Mucosa of stomach (tissue), 1 donor: ENCODE measurements around the gene CMIP.

Source experiments
- H3K27me3 ChIP-seq: one replicate; pipeline ENCODE4 v1.7.0; 2013; ENCODE audit warnings: mild to moderate bottlenecking, low read length; ENCODE audit not compliant: control insufficient read depth, insufficient read depth
- H3K36me3 ChIP-seq: one replicate; pipeline ENCODE4 v1.7.0; 2013; ENCODE audit warnings: low read length; ENCODE audit not compliant: control insufficient read depth, insufficient read depth
- H3K4me1 ChIP-seq: one replicate; pipeline ENCODE4 v1.7.0; 2013; ENCODE audit warnings: mild to moderate bottlenecking, low read length; ENCODE audit not compliant: control insufficient read depth, insufficient read depth
- H3K4me3 ChIP-seq: one replicate; pipeline ENCODE4 v1.7.0; 2013; ENCODE audit warnings: low read length
- H3K9ac ChIP-seq: one replicate; pipeline ENCODE4 v1.7.0; 2013; ENCODE audit warnings: mild to moderate bottlenecking, low read length, moderate library complexity
- H3K9me3 ChIP-seq: one replicate; pipeline ENCODE4 v1.7.0; 2013; ENCODE audit warnings: mild to moderate bottlenecking, low read length, moderate library complexity; ENCODE audit not compliant: control insufficient read depth
- donor health status: Pancreatic carcinoma.

The CMIP gene

DNA sequence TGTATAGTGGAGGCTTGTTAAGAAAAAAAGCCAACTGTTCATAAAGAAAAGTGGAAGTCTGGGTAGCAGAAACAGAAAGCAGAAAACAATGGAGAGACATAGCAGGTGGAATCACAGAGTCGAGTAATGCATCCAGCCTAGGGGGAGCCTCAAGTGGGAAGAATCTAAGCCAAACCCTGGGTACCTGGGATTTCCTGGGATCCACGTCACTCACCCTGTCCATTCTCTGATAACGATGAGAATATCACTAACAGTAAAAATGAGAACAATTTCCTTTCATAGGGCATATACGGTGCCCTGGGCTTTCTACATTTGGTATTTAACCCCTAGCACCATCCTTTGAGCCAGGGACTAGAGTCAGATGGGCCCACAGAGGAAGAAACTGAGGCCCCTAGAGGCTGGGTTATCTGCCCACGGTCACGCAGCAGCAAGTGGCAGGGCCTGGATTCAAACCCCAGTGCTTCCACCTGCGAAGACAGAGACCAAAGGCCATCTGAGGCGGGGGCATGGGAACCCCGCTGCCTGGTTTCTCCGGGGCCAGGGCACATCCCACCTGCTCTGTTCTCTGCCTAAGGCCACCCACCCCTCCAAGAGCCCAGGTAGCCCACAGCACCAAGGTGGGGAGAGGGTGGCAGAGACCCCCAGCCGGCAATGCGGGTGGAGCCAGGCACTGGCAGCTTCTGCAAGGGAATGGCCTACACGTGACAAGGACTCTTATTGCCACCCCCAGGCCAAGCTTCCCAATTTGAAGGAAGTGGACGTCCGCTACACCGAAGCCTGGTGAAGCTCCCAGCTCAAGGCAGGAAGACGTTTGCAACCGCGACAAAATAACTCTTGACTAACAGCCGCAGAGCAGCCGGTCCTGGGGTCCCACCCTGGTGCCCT, 264.6 kb downstream of the CMIP start:
- Histone ChIP-seq H3K4me1 (peaks cover 23% of the 10 kb centered on the region), H3K4me3 (no peak overlapping the region), H3K36me3 (peaks cover 15% of the 10 kb centered on the region), H3K9ac (no peak overlapping the region), H3K9me3 (no peaks in the 10 kb centered on the region), H3K27me3 (no peaks in the 10 kb centered on the region)

- no peak overlapping the region for H3K4me3 ChIP-seq
- H3K4me1 ChIP-seq = peaks cover 23% of the 10 kb centered on the region
- H3K9me3 ChIP-seq = no peaks in the 10 kb centered on the region
- H3K27me3 ChIP-seq = no peaks in the 10 kb centered on the region
- no peak overlapping the region for H3K9ac ChIP-seq
- peaks cover 13% of the 10 kb centered on the region for H3K36me3 ChIP-seq
Observed at GRCh38 chr16:81710044-81710443, 265.4 kb downstream of the CMIP start.

DNA sequence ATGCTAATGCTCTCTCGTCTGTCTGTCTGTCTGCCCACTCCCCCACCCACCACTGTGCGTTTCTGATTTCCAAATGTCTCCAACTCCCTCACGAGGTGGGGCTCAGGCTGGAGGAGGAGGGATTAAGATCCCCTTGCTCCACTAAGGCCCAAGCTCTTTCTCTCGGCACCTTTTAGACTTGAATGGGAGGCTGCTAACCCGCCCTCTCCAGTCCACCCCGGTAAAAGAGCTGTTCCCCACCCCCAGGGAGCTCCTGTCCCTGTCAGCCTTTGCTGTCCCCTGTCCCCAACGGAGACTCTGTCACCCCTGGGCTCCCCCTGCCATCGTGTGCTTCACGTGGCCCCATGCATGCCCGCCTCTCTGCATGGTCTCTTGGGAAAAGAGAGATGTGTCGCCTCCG, 266.0 kb downstream of the CMIP start:
- Histone ChIP-seq H3K9me3 (no peaks in the 10 kb centered on the region), H3K27me3 (no peaks in the 10 kb centered on the region), H3K4me3 (no peak overlapping the region), H3K9ac (no peak overlapping the region), H3K36me3 (peaks cover 8% of the 10 kb centered on the region), H3K4me1 (peaks cover 23% of the 10 kb centered on the region)

DNA sequence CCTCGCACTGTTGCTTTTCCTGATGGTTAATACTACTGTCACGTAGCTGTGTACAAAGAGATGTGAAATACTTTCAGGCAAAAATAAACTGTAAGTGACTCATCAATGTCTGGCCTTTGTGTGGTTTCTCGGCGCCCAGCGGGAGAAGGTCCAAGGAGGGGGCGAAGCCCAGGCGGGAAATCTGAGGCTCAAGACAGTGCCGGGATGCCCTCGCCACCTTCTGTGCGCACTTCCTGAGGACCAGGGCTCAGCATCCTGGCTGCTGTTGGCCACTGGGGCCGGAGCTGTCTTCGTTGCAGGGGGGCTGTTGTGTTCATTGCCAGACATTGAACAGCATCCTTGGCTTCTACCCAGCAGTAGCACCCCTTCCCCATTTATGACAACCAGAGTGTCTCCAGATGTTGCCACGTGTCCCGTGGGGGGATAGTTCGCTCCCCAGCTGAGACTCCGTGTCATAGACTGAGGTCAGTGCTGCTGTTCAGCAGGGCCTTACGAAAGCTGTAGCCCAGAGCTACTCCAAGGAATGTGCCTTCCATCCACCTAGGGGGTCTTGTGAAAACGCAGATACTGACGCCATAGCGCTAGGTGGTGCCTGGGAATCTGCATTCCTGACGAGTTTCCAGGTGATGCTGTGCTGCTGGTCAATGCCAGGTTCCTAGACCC, 267.2 kb downstream of the CMIP start:
- Histone ChIP-seq H3K9ac (no peak overlapping the region), H3K4me1 (peaks cover 21% of the 10 kb centered on the region), H3K27me3 (no peaks in the 10 kb centered on the region), H3K36me3 (peaks cover 5% of the 10 kb centered on the region), H3K4me3 (no peak overlapping the region), H3K9me3 (no peaks in the 10 kb centered on the region)

GRCh38 chr16:81712681-81713080, 268.1 kb downstream of the CMIP start:
- Histone ChIP-seq H3K9me3 (no peaks in the 10 kb centered on the region), H3K27me3 (no peaks in the 10 kb centered on the region), H3K4me1 (peaks cover 12% of the 10 kb centered on the region), H3K4me3 (no peak overlapping the region), H3K9ac (no peak overlapping the region), H3K36me3 (peaks cover 5% of the 10 kb centered on the region)

DNA sequence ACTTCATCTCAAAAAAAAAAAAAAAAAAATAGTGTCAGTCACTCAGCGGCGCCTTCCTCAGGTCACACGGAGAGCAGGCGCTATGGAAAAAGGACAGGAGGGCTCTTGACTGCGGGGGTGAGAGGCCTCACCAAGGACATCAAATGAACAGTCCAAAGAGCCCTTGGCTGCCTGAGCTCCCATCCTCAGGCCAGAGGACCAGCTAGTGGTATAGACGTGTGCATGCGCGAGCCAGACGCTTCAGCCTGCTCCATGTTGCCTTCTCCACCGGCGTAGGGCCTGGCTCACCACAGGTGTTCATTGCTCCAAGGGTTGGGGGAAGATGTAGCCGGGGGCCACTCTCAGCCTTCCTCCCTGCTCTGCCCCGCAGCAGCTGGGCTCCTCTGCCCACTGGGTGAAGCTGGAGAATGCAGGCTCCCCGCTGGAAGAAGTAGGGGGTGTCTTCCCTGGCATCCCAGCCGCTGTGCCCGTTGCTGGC, 268.7 kb downstream of the CMIP start:
- Histone ChIP-seq H3K4me1 (peaks cover 6% of the 10 kb centered on the region), H3K27me3 (no peaks in the 10 kb centered on the region), H3K4me3 (no peak overlapping the region), H3K9ac (no peak overlapping the region), H3K36me3 (no peaks in the 10 kb centered on the region), H3K9me3 (no peaks in the 10 kb centered on the region)

GRCh38 chr16:81713796-81714195, 269.2 kb downstream of the CMIP start:
- Histone ChIP-seq H3K9ac (no peak overlapping the region), H3K9me3 (no peaks in the 10 kb centered on the region), H3K4me3 (no peak overlapping the region), H3K27me3 (no peaks in the 10 kb centered on the region), H3K36me3 (no peaks in the 10 kb centered on the region), H3K4me1 (peaks cover 1% of the 10 kb centered on the region)

DNA sequence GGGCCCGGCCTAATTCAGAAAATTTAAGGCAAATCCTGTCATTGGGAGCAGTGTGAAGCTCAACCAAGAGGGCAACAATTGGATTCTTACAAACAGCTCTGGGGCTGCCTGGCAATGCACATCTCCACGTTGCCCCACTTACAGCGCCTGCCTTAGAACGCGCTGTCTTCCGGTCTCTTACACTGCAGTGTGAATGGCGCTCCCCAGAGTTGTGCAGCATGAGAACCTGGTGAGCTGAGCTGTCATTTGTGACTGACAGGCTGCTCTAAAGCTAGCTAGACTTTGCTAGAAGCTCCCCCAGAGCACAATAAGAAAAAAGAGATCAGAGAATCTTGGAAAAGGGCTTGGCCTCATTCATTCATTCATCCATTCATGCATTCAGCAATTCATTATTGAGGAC, 270.0 kb downstream of the CMIP start:
- Histone ChIP-seq H3K9ac (no peak overlapping the region), H3K36me3 (no peaks in the 10 kb centered on the region), H3K4me1 (no peaks in the 10 kb centered on the region), H3K4me3 (no peak overlapping the region), H3K27me3 (no peaks in the 10 kb centered on the region), H3K9me3 (no peaks in the 10 kb centered on the region)

- H3K9me3 ChIP-seq = no peaks in the 10 kb centered on the region
- no peaks in the 10 kb centered on the region for H3K4me1 ChIP-seq
- no peak overlapping the region for H3K9ac ChIP-seq
- no peak overlapping the region for H3K4me3 ChIP-seq
- no peaks in the 10 kb centered on the region for H3K36me3 ChIP-seq
- no peaks in the 10 kb centered on the region for H3K27me3 ChIP-seq
Observed at GRCh38 chr16:81715358-81716196, 271.0 kb downstream of the CMIP start.

DNA sequence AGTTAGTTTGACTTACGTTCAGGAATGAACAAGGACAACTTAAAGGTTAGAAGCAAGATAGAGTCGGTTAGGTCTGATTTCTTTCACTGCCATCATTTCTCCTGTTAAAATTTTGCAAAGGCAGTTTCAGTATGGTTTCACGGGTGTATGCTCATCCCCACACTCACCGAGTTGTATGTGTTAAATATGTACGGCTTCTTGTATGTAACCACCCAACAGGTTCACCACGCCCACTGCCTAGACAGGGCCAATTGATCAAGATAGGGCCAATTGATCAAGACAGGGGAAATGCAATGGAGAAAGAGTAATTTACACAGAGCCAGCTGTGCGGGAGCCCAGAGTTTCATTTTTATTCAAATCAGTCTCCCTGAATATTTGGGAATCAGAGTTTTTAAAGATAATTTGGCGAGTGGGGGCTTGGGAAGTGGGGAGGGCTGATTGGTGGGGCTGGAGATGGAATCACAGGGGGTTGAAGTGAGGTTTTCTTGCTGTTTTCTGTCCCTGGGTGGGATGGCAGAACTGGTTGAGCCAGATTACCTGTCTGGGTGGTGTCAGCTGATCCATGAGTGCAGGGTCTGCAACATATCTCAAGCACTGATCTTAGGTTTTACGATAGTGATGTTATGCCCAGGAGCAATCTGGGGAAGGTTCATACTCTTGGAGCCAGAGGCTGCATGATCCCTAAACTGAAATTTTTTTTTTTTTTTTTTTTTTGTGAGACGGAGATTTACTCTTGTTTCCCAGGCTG, 272.0 kb downstream of the CMIP start:
- Histone ChIP-seq H3K27me3 (no peaks in the 10 kb centered on the region), H3K4me3 (no peak overlapping the region), H3K36me3 (no peaks in the 10 kb centered on the region), H3K4me1 (no peaks in the 10 kb centered on the region), H3K9ac (no peak overlapping the region), H3K9me3 (no peaks in the 10 kb centered on the region)

- H3K4me1 ChIP-seq = no peaks in the 10 kb centered on the region
- H3K4me3 ChIP-seq = no peak overlapping the region
- no peaks in the 10 kb centered on the region for H3K9me3 ChIP-seq
- H3K36me3 ChIP-seq = no peaks in the 10 kb centered on the region
- H3K9ac ChIP-seq = no peak overlapping the region
- H3K27me3 ChIP-seq = no peaks in the 10 kb centered on the region
Observed at GRCh38 chr16:81717662-81718189, 273.1 kb downstream of the CMIP start.
